Liver (tissue), 9 donors: ENCODE results near the gene BECN2. TPM values are rescaled to one million over a fixed set of nuclear protein-coding genes. Genes with fewer than 3 reads are reported as not detected.

ENCODE experiments used
- DNase-seq: peaks from one replicate; pipeline ENCODE4 v3.0.0-alpha.2; 2017; ENCODE audit warnings: low spot score
- H3K27ac ChIP-seq, 2 donors: one replicate each; pipeline ENCODE4 v1.7.0; 2013; ENCODE audit warnings: inconsistent platforms in 2 of 2, low read length in 2 of 2, control low read depth in 1 of 2, low read depth in 1 of 2, mild to moderate bottlenecking in 1 of 2
- H3K27me3 ChIP-seq, 4 donors: one replicate each; pipeline versions ENCODE4 v1.6.1 to v1.7.0; 2013; ENCODE audit warnings: low read length in 3 of 4, inconsistent platforms in 1 of 4, mild to moderate bottlenecking in 1 of 4, moderate library complexity in 1 of 4; ENCODE audit not compliant: control insufficient read depth in 4 of 4, insufficient read depth in 4 of 4
- H3K36me3 ChIP-seq, 4 donors: one replicate each; pipeline versions ENCODE4 v1.6.1 to v1.7.0; 2013; ENCODE audit warnings: low read length in 3 of 4, mild to moderate bottlenecking in 3 of 4, low read depth in 1 of 4, moderate library complexity in 1 of 4; ENCODE audit not compliant: control insufficient read depth in 4 of 4, insufficient read depth in 3 of 4
- H3K4me1 ChIP-seq, 4 donors: one replicate each; pipeline versions ENCODE4 v1.6.1 to v1.7.0; 2013; ENCODE audit warnings: low read length in 3 of 4, mild to moderate bottlenecking in 3 of 4, moderate library complexity in 1 of 4; ENCODE audit not compliant: control insufficient read depth in 4 of 4, insufficient read depth in 4 of 4
- H3K4me3 ChIP-seq, 3 donors: one replicate each; pipeline versions ENCODE4 v1.6.1 to v1.7.0; 2013; ENCODE audit warnings: low read length in 3 of 3, control low read depth in 1 of 3, low read depth in 1 of 3, mild to moderate bottlenecking in 1 of 3
- H3K9ac ChIP-seq, 2 donors: one replicate each; pipeline ENCODE4 v1.7.0; 2013; ENCODE audit warnings: low read length in 2 of 2, mild to moderate bottlenecking in 2 of 2, moderate library complexity in 2 of 2, control low read depth in 1 of 2, low read depth in 1 of 2
- H3K9me3 ChIP-seq, 4 donors: one replicate each; pipeline versions ENCODE4 v1.6.1 to v1.7.0; 2013; ENCODE audit warnings: low read length in 3 of 4; ENCODE audit not compliant: control insufficient read depth in 4 of 4
- EGR1 ChIP-seq, 2 donors: IDR thresholded peaks; 2 replicates each; pipeline ENCODE4 v1.6.1; 2016 to 2018; ENCODE audit warnings: antibody characterized with exemption in 2 of 2, low read depth in 2 of 2
- FOXA1 ChIP-seq: IDR thresholded peaks from 2 replicates; pipeline ENCODE4 v1.6.1; 2016; ENCODE audit warnings: antibody characterized with exemption
- FOXA2 ChIP-seq: IDR thresholded peaks from 2 replicates; pipeline ENCODE4 v1.6.1; 2016; ENCODE audit warnings: antibody characterized with exemption
- GABPA ChIP-seq, 2 donors: IDR thresholded peaks in 1 of 2; conservative IDR thresholded peaks in 1 of 2; 2 replicates each; pipeline ENCODE4 v1.6.1; 2016; ENCODE audit warnings: antibody characterized with exemption in 2 of 2, mild to moderate bottlenecking in 1 of 2, moderate library complexity in 1 of 2
- HNF4A ChIP-seq, 2 donors: conservative IDR thresholded peaks; 2 replicates each; pipeline ENCODE4 v1.6.1; 2016; ENCODE audit warnings: antibody characterized with exemption in 2 of 2, mild to moderate bottlenecking in 2 of 2
- HNF4G ChIP-seq: IDR thresholded peaks from 2 replicates; pipeline ENCODE4 v1.6.1; 2016; ENCODE audit warnings: antibody characterized with exemption
- JUND ChIP-seq, 2 donors: IDR thresholded peaks; 2 replicates each; pipeline ENCODE4 v1.6.1; 2016; ENCODE audit warnings: antibody characterized with exemption in 2 of 2
- NR2F2 ChIP-seq: IDR thresholded peaks from 2 replicates; pipeline ENCODE4 v1.6.1; 2016; ENCODE audit warnings: antibody characterized with exemption
- RAD21 ChIP-seq, 2 donors: IDR thresholded peaks; 2 replicates each; pipeline ENCODE4 v1.6.1; 2016; ENCODE audit warnings: antibody characterized with exemption in 2 of 2, mild to moderate bottlenecking in 2 of 2
- RXRA ChIP-seq, 2 donors: IDR thresholded peaks; 2 replicates each; pipeline ENCODE4 v1.6.1; 2017 to 2018; ENCODE audit warnings: antibody characterized with exemption in 2 of 2, mild to moderate bottlenecking in 1 of 2
- SP1 ChIP-seq: IDR thresholded peaks from 2 replicates; pipeline ENCODE4 v1.6.1; 2018; ENCODE audit warnings: antibody characterized with exemption, mild to moderate bottlenecking
- TAF1 ChIP-seq: conservative IDR thresholded peaks from 2 replicates; pipeline ENCODE4 v1.6.1; 2016; ENCODE audit warnings: antibody characterized with exemption, mild to moderate bottlenecking
- YY1 ChIP-seq: IDR thresholded peaks from 2 replicates; pipeline ENCODE4 v1.6.1; 2016; ENCODE audit warnings: antibody characterized with exemption, mild to moderate bottlenecking
- polyA plus RNA-seq, 2 donors: library from polyadenylated mRNA; stranded (reverse) in 1 of 2; unstranded in 1 of 2; fragments of 200-250 nt in 1 of 2; fragments of >200 nt in 1 of 2; fragmentation: Nextera tagmentation in 1 of 2; extraction: Ambion mirVana in 1 of 2; gene quantifications; one replicate each; pipeline versions ENCODE4 v1.2.1 to v1.2.3, GENCODE V29; 2013 to 2015
- total RNA-seq, 2 donors: library from RNA; depleted of rRNA; stranded (reverse); fragments of >200 nt; gene quantifications; one replicate each; pipeline ENCODE4 v1.2.3, GENCODE V29; 2014
- TF ChIP-seq, protein P1 (sequence below): IDR thresholded peaks from 2 replicates; pipeline ENCODE4 v1.6.1; 2016; ENCODE audit warnings: antibody characterized with exemption
- TF ChIP-seq, protein P2 (sequence below): IDR thresholded peaks from 2 replicates; pipeline ENCODE4 v1.6.1; 2016; ENCODE audit warnings: antibody characterized with exemption, mild to moderate bottlenecking
- TF ChIP-seq, protein P3 (sequence below): IDR thresholded peaks from 2 replicates; pipeline ENCODE4 v1.6.1; 2016; ENCODE audit warnings: antibody characterized with exemption
- TF ChIP-seq, protein P4 (sequence below): fragments of 150-350 bp; IDR thresholded peaks from 2 replicates; pipeline ENCODE4 v1.5.1; 2017; ENCODE audit warnings: improper control_type of control experiment, low read depth, low read length; ENCODE audit not compliant: missing input control
- TF ChIP-seq, protein P5 (sequence below): IDR thresholded peaks from 2 replicates; pipeline ENCODE4 v1.6.1; 2016; ENCODE audit warnings: antibody characterized with exemption
- donor health status: healthy.
- donor health status: healthy.
- donor health status: healthy.
- donor health status: healthy.
- donor health status: healthy.

BECN2 gene
- total and polyA plus RNA-seq, 4 donors, result not detected

DNA sequence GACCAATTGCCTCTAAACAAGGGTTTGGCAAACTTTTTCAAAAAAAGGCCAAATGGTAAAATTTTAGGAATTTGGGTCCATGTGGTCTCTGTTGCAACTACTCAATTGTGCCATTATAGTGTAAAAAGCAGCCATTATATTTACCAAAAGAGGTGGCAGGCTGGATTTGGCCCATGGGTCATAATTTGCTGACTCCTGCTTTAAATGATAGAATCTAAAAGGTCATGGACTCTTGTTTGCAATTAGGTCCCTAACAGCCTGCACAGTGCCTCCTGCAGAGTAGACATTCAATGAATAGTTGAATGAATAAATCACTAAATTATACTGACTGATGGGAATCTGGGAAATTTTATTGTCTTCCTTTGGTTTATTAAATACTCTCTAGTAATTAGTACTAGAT lies 6.2 kb downstream of the BECN2 start:
- DNase-seq, result no peak
- Histone ChIP-seq H3K27me3 (no peaks in the 10 kb centered on the region), H3K27ac (no peak overlapping the region), H3K36me3 (no peaks in the 10 kb centered on the region), H3K9me3 (no peaks in the 10 kb centered on the region), H3K9ac (no peak overlapping the region), H3K4me3 (no peak overlapping the region), H3K4me1 (no peaks in the 10 kb centered on the region)
- TF ChIP-seq, protein P1, sequence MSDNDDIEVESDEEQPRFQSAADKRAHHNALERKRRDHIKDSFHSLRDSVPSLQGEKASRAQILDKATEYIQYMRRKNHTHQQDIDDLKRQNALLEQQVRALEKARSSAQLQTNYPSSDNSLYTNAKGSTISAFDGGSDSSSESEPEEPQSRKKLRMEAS, result no peak
- TF ChIP-seq, protein P2, sequence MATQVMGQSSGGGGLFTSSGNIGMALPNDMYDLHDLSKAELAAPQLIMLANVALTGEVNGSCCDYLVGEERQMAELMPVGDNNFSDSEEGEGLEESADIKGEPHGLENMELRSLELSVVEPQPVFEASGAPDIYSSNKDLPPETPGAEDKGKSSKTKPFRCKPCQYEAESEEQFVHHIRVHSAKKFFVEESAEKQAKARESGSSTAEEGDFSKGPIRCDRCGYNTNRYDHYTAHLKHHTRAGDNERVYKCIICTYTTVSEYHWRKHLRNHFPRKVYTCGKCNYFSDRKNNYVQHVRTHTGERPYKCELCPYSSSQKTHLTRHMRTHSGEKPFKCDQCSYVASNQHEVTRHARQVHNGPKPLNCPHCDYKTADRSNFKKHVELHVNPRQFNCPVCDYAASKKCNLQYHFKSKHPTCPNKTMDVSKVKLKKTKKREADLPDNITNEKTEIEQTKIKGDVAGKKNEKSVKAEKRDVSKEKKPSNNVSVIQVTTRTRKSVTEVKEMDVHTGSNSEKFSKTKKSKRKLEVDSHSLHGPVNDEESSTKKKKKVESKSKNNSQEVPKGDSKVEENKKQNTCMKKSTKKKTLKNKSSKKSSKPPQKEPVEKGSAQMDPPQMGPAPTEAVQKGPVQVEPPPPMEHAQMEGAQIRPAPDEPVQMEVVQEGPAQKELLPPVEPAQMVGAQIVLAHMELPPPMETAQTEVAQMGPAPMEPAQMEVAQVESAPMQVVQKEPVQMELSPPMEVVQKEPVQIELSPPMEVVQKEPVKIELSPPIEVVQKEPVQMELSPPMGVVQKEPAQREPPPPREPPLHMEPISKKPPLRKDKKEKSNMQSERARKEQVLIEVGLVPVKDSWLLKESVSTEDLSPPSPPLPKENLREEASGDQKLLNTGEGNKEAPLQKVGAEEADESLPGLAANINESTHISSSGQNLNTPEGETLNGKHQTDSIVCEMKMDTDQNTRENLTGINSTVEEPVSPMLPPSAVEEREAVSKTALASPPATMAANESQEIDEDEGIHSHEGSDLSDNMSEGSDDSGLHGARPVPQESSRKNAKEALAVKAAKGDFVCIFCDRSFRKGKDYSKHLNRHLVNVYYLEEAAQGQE, result no peak
- TF ChIP-seq RAD21 (IDR thresholded peaks at IDR 0.05), result no peak
- TF ChIP-seq JUND (IDR thresholded peaks at IDR 0.05), result no peak
- TF ChIP-seq, protein P3, sequence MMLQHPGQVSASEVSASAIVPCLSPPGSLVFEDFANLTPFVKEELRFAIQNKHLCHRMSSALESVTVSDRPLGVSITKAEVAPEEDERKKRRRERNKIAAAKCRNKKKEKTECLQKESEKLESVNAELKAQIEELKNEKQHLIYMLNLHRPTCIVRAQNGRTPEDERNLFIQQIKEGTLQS, result no peak
- no peak for TF ChIP-seq SP1
- TF ChIP-seq RXRA (IDR thresholded peaks at IDR 0.05), result no peak
- TF ChIP-seq TAF1, result no peak
- TF ChIP-seq, protein P4, sequence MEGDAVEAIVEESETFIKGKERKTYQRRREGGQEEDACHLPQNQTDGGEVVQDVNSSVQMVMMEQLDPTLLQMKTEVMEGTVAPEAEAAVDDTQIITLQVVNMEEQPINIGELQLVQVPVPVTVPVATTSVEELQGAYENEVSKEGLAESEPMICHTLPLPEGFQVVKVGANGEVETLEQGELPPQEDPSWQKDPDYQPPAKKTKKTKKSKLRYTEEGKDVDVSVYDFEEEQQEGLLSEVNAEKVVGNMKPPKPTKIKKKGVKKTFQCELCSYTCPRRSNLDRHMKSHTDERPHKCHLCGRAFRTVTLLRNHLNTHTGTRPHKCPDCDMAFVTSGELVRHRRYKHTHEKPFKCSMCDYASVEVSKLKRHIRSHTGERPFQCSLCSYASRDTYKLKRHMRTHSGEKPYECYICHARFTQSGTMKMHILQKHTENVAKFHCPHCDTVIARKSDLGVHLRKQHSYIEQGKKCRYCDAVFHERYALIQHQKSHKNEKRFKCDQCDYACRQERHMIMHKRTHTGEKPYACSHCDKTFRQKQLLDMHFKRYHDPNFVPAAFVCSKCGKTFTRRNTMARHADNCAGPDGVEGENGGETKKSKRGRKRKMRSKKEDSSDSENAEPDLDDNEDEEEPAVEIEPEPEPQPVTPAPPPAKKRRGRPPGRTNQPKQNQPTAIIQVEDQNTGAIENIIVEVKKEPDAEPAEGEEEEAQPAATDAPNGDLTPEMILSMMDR, result no peak
- TF ChIP-seq FOXA1, result no peak
- TF ChIP-seq GABPA (IDR thresholded peaks at IDR 0.05 in 1 of 2, conservative IDR thresholded peaks at IDR 0.05 in 1 of 2), result no peak
- TF ChIP-seq FOXA2, result no peak
- no peak for TF ChIP-seq NR2F2
- TF ChIP-seq, protein P5, sequence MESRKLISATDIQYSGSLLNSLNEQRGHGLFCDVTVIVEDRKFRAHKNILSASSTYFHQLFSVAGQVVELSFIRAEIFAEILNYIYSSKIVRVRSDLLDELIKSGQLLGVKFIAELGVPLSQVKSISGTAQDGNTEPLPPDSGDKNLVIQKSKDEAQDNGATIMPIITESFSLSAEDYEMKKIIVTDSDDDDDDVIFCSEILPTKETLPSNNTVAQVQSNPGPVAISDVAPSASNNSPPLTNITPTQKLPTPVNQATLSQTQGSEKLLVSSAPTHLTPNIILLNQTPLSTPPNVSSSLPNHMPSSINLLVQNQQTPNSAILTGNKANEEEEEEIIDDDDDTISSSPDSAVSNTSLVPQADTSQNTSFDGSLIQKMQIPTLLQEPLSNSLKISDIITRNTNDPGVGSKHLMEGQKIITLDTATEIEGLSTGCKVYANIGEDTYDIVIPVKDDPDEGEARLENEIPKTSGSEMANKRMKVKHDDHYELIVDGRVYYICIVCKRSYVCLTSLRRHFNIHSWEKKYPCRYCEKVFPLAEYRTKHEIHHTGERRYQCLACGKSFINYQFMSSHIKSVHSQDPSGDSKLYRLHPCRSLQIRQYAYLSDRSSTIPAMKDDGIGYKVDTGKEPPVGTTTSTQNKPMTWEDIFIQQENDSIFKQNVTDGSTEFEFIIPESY, result no peak
- TF ChIP-seq YY1, result no peak
- TF ChIP-seq HNF4A (conservative IDR thresholded peaks at IDR 0.05), result no peak
- no peak for TF ChIP-seq EGR1 (IDR thresholded peaks at IDR 0.05; ENCODE audit: low read depth in 2 of 2)
- no peak for TF ChIP-seq HNF4G
